Right lobe of liver (tissue), 6 donors: Measurements from ENCODE around the gene GARIN5B. TPM values are rescaled to one million over a fixed set of nuclear protein-coding genes. Genes with fewer than 3 reads are reported as not detected.

Experiments used
- ATAC-seq, 4 donors: fragments of 200-7000 bp; cut with Tn5 transposase; one replicate each; pipeline ENCODE4 v1.9.1; 2020; ENCODE audit warnings: mild to moderate bottlenecking in 4 of 4, moderate library complexity in 4 of 4
- DNase-seq, 3 donors: peaks; one replicate each; pipeline ENCODE4 v3.0.0-alpha.2; 2020
- H3K27ac ChIP-seq, 3 donors: fragments of 200-600 bp; one replicate each; pipeline ENCODE4 v1.8.0; 2022
- H3K27me3 ChIP-seq, 2 donors: fragments of 200-600 bp; one replicate each; pipeline ENCODE4 v1.8.0; 2022
- H3K36me3 ChIP-seq, 4 donors: fragments of 200-600 bp; sonication (generic) in 1 of 4; one replicate each; pipeline versions ENCODE4 v1.5.1 to v1.8.0; 2017 to 2022; ENCODE audit warnings: control low read depth in 1 of 4
- H3K4me1 ChIP-seq, 4 donors: fragments of 200-600 bp; sonication (generic) in 1 of 4; one replicate each; pipeline versions ENCODE4 v1.5.1 to v1.8.0; 2017 to 2022; ENCODE audit warnings: control low read depth in 1 of 4
- H3K4me3 ChIP-seq, 3 donors: fragments of 200-600 bp; one replicate each; pipeline ENCODE4 v1.8.0; 2022
- H3K9me3 ChIP-seq, 4 donors: fragments of 200-600 bp; sonication (generic) in 1 of 4; one replicate each; pipeline versions ENCODE4 v1.5.1 to v1.8.0; 2017 to 2022; ENCODE audit warnings: control low read depth in 1 of 4
- CTCF ChIP-seq, 4 donors: fragments of 200-600 bp in 3 of 4; fragments of 450-650 bp in 1 of 4; IDR thresholded peaks; one replicate each; pipeline versions ENCODE4 v1.5.1 to v1.8.0; 2016 to 2022; ENCODE audit warnings: antibody characterized with exemption in 4 of 4, mild to moderate bottlenecking in 2 of 4
- POLR2A ChIP-seq: fragments of 450-650 bp; IDR thresholded peaks from one replicate; pipeline ENCODE4 v1.6.1; 2017; ENCODE audit warnings: antibody characterized with exemption, mild to moderate bottlenecking
- WGBS: methylation state at CpG from one replicate; pipeline ENCODE4 v1.1.6; 2018; ENCODE audit warnings: low coverage, low lambda C conversion rate; ENCODE audit not compliant: insufficient coverage; ENCODE audit errors: missing lambda C conversion rate; 5-methylcytosine and 5-hydroxymethylcytosine counted together
- intact Hi-C, 2 donors: fragments of 100-400 bp; cut with DNase I; formaldehyde crosslinking; loops; one replicate each; pipeline versions ENCODE4 v1.11.2 to v1.14.1; 2022
- total RNA-seq, 6 experiments: library from RNA; depleted of rRNA in 2 of 6; stranded (reverse); fragments of >200 nt in 2 of 6; fragmentation: NEBNext Ultra II Directional in 3 of 6; extraction: Animal tissue kit (Norgen Biotek cat#: 25700) in 3 of 6; gene quantifications; one replicate each; pipeline versions ENCODE4 v1.1.0 to v1.2.4, GENCODE V29; 2016 to 2023
- donor health status: DM: no; HTN: yes; CAD: no.
- donor health status: DM: no; HTN: no; CAD: no.
- donor health status: DM: no; HTN: no; CAD: no.
- donor health status: DM: no; HTN: yes; CAD: no.
- donor health status: DM: no; HTN: yes; CAD: no.

The GARIN5B gene
- total RNA-seq, 6 experiments from 2014 or later = not detected

- no peak for ATAC-seq
- TF ChIP-seq CTCF (IDR thresholded peaks at IDR 0.05) (no peak), POLR2A (no peak)
- H3K9me3 ChIP-seq = no peaks in the 10 kb centered on the region
- no peaks in the 10 kb centered on the region for H3K27me3 ChIP-seq
- no peaks in the 10 kb centered on the region for H3K36me3 ChIP-seq
- intact Hi-C loops = loop anchor here in 1 of 2 donors (10.0 kb wide), 1 partner anchor 95 kb away; the partner anchor contains the start of gene UBE2S
- H3K4me3 ChIP-seq = no peak overlapping the region
- H3K27ac ChIP-seq = no peak overlapping the region
- no peaks in the 10 kb centered on the region for H3K4me1 ChIP-seq
- 55% methylated on average over 2 of the region's 5 CpGs for WGBS
- DNase-seq = no peak
Observed at GRCh38 chr19:55309448-55309847, 53.6 kb downstream of the GARIN5B start.

GRCh38 chr19:55308281-55308680, 54.8 kb downstream of the GARIN5B start:
- intact Hi-C loops = loop anchor here in 1 of 2 donors (10.0 kb wide), 1 partner anchor 97 kb away; the partner anchor contains the start of gene UBE2S
- Histone ChIP-seq H3K36me3 (no peaks in the 10 kb centered on the region), H3K27ac (no peak overlapping the region), H3K9me3 (no peaks in the 10 kb centered on the region), H3K4me1 (no peaks in the 10 kb centered on the region), H3K27me3 (no peaks in the 10 kb centered on the region), H3K4me3 (no peak overlapping the region)
- ATAC-seq (no peak), DNase-seq (no peak)
- no peak for TF ChIP-seq POLR2A
- TF ChIP-seq CTCF (IDR thresholded peaks at IDR 0.05) = no peak
- WGBS = 71% methylated on average over 8 of the region's 11 CpGs

GRCh38 chr19:55306712-55307111, 56.3 kb downstream of the GARIN5B start:
- Histone ChIP-seq H3K27ac (no peak overlapping the region), H3K4me3 (no peak overlapping the region), H3K27me3 (no peaks in the 10 kb centered on the region), H3K9me3 (no peaks in the 10 kb centered on the region), H3K36me3 (no peaks in the 10 kb centered on the region), H3K4me1 (no peaks in the 10 kb centered on the region)
- WGBS = 78% methylated on average over 3 of the region's 3 CpGs
- TF ChIP-seq POLR2A (no peak), CTCF (IDR thresholded peaks at IDR 0.05) (no peak)
- DNase-seq (no peak), ATAC-seq (no peak)
- intact Hi-C loops = loop anchor here in 1 of 2 donors (10.0 kb wide), 1 partner anchor 98 kb away; the partner anchor contains the start of gene UBE2S

GRCh38 chr19:55305983-55306562, 57.0 kb downstream of the GARIN5B start:
- Histone ChIP-seq H3K27me3 (no peaks in the 10 kb centered on the region), H3K4me3 (no peak overlapping the region), H3K4me1 (no peaks in the 10 kb centered on the region), H3K9me3 (no peaks in the 10 kb centered on the region), H3K36me3 (no peaks in the 10 kb centered on the region), H3K27ac (no peak overlapping the region)
- TF ChIP-seq CTCF (IDR thresholded peaks at IDR 0.05) (no peak), POLR2A (no peak)
- WGBS = 80% methylated on average over 2 of the region's 17 CpGs
- DNase-seq (no peak), ATAC-seq (no peak)
- intact Hi-C loops = loop anchor here in 1 of 2 donors (10.0 kb wide), 1 partner anchor 99 kb away; the partner anchor contains the start of gene UBE2S
